IMR-90 (cell line): ENCODE results near the gene SLC26A3. TPM values are rescaled to one million over a fixed set of nuclear protein-coding genes. Genes with fewer than 3 reads are reported as not detected.

Experiments used
- ATAC-seq: fragments of 200-7000 bp; cut with Tn5 transposase; 2 replicates; pipeline ENCODE4 v1.9.1; 2020; ENCODE audit warnings: low read depth, mild to moderate bottlenecking, moderate library complexity
- BruUV-seq: library from RNA; stranded (reverse); fragments of 400-500 nt; replicated peaks from 2 replicates; lab custom pipeline; 2021; lab: Mats Ljungman, UMichigan
- CTCF ChIA-PET: fragments of 300-600 bp; formaldehyde crosslinking; extraction: SDS; loops from one replicate; lab custom pipeline; 2021; ENCODE audit warnings: antibody characterized with exemption; lab: Yijun Ruan, JAX
- POLR2A ChIA-PET: fragments of 300-600 bp; sonication (Branson Sonifier 250); formaldehyde crosslinking; loops from one replicate; lab custom pipeline; 2022; ENCODE audit warnings: antibody characterized with exemption; ENCODE audit not compliant: unreplicated experiment; lab: Charles Lee
- DNase-seq: peaks from one replicate; pipeline ENCODE4 v3.0.0; 2013
- H2AFZ ChIP-seq: replicated peaks from 2 replicates; pipeline ENCODE3; 2013; ENCODE audit warnings: low read length, mild to moderate bottlenecking; ENCODE audit not compliant: poor library complexity
- H2AK5ac ChIP-seq: 2 replicates; pipeline ENCODE4 v1.6.1; 2013; ENCODE audit warnings: low read depth, low read length, inconsistent platforms
- H2AK9ac ChIP-seq: replicated peaks from 2 replicates; pipeline ENCODE3; 2013; ENCODE audit warnings: mild to moderate bottlenecking, low read depth, low read length, moderate library complexity; ENCODE audit not compliant: poor library complexity
- H2BK120ac ChIP-seq: 2 replicates; pipeline ENCODE4 v1.6.1; 2013; ENCODE audit warnings: low read depth, low read length, inconsistent platforms
- H2BK15ac ChIP-seq: 3 replicates; pipeline ENCODE4 v1.6.1; 2013; ENCODE audit warnings: low read depth, low read length, inconsistent platforms
- H2BK20ac ChIP-seq: 2 replicates; pipeline ENCODE4 v1.6.1; 2013; ENCODE audit warnings: low read depth, mild to moderate bottlenecking, inconsistent platforms, low read length, moderate library complexity
- H2BK5ac ChIP-seq: 2 replicates; pipeline ENCODE4 v1.6.1; 2013; ENCODE audit warnings: mild to moderate bottlenecking, low read depth, low read length, inconsistent platforms; ENCODE audit not compliant: poor library complexity, severe bottlenecking
- H3K14ac ChIP-seq: replicated peaks from 2 replicates; pipeline ENCODE4 v1.6.1; 2013; ENCODE audit warnings: low read depth, low read length, inconsistent platforms
- H3K18ac ChIP-seq: 2 replicates; pipeline ENCODE4 v1.6.1; 2013; ENCODE audit warnings: low read depth, low read length, control low read depth
- H3K23ac ChIP-seq: 2 replicates; pipeline ENCODE4 v1.6.1; 2013; ENCODE audit warnings: low read depth, low read length, inconsistent platforms
- H3K27ac ChIP-seq: 2 replicates; pipeline ENCODE4 v1.5.1; 2013; ENCODE audit warnings: mild to moderate bottlenecking, control low read depth, low read length; ENCODE audit not compliant: insufficient read depth
- H3K27me3 ChIP-seq: 2 replicates; pipeline ENCODE4 v1.6.1; 2013; ENCODE audit warnings: low read length; ENCODE audit not compliant: control insufficient read depth, insufficient read depth
- H3K36me3 ChIP-seq: 2 replicates; pipeline ENCODE4 v1.6.1; 2013; ENCODE audit warnings: low read length, mixed read lengths; ENCODE audit not compliant: control insufficient read depth, insufficient read depth
- H3K4ac ChIP-seq: 2 replicates; pipeline ENCODE4 v1.6.1; 2013; ENCODE audit warnings: low read depth, low read length, inconsistent platforms
- H3K4me1 ChIP-seq: 2 replicates; pipeline ENCODE4 v1.6.1; 2013; ENCODE audit warnings: low read length, mixed read lengths; ENCODE audit not compliant: control insufficient read depth, insufficient read depth
- H3K4me2 ChIP-seq: 2 replicates; pipeline ENCODE4 v1.6.1; 2013; ENCODE audit warnings: low read depth, mild to moderate bottlenecking, control low read depth, low read length, moderate library complexity
- H3K4me3 ChIP-seq: 2 replicates; pipeline ENCODE4 v1.5.1; 2013; ENCODE audit warnings: low read depth, mild to moderate bottlenecking, control low read depth, low read length, moderate library complexity; ENCODE audit not compliant: insufficient read depth
- H3K56ac ChIP-seq: 2 replicates; pipeline ENCODE4 v1.6.1; 2013; ENCODE audit warnings: low read length, inconsistent platforms; ENCODE audit not compliant: insufficient read depth; ENCODE audit errors: extremely low read depth
- H3K79me1 ChIP-seq, 2 experiments: 2 replicates each; pipeline ENCODE4 v1.6.1; 2013; ENCODE audit warnings: low read length in 2 of 2, inconsistent platforms in 1 of 2, low read depth in 1 of 2
- H3K9ac ChIP-seq: 2 replicates; pipeline ENCODE4 v1.6.1; 2013; ENCODE audit warnings: low read depth, low read length, control low read depth
- H3K9me1 ChIP-seq: 2 replicates; pipeline ENCODE4 v1.6.1; 2013; ENCODE audit warnings: low read length, inconsistent platforms; ENCODE audit not compliant: insufficient read depth
- H3K9me3 ChIP-seq: 2 replicates; pipeline ENCODE4 v1.6.1; 2013; ENCODE audit warnings: low read length; ENCODE audit not compliant: control insufficient read depth, insufficient read depth
- H4K20me1 ChIP-seq: 2 replicates; pipeline ENCODE4 v1.6.1; 2013; ENCODE audit warnings: low read length, inconsistent platforms; ENCODE audit not compliant: insufficient read depth
- H4K5ac ChIP-seq: 2 replicates; pipeline ENCODE4 v1.6.1; 2013; ENCODE audit warnings: mild to moderate bottlenecking, low read depth, low read length, control low read depth
- H4K8ac ChIP-seq, 2 experiments: 2 replicates each; pipeline ENCODE4 v1.6.1; 2013; ENCODE audit warnings: low read depth in 2 of 2, low read length in 2 of 2, control low read depth in 1 of 2, inconsistent platforms in 1 of 2
- H4K91ac ChIP-seq: 2 replicates; pipeline ENCODE4 v1.6.1; 2013; ENCODE audit warnings: low read depth, low read length, inconsistent platforms; ENCODE audit not compliant: insufficient read depth
- MXI1 ChIP-seq: IDR thresholded peaks from 2 replicates; pipeline ENCODE4 v1.6.1; 2012; ENCODE audit warnings: low read depth, mild to moderate bottlenecking, low read length, moderate library complexity, borderline replicate concordance
- NFE2L2 ChIP-seq: fragments of 150-350 bp; IDR thresholded peaks from 2 replicates; pipeline ENCODE4 v1.6.1; 2016; ENCODE audit warnings: low read depth, mild to moderate bottlenecking, low read length
- WGBS, 2 experiments: methylation state at CpG; one replicate each; pipeline versions ENCODE4 v1.1.5 to v1.1.7; 2013; ENCODE audit warnings: missing lambda C conversion rate in 2 of 2; ENCODE audit not compliant: insufficient read length in 1 of 2; ENCODE audit errors: extremely low coverage in 2 of 2; 5-methylcytosine and 5-hydroxymethylcytosine counted together
- dilution Hi-C: fragments of 300-500 bp; cut with HindIII; formaldehyde crosslinking; loops from one replicate; pipeline ENCODE4 v1.14.3; 2018; ENCODE audit warnings: low sequenced_read_pairs; ENCODE audit not compliant: unreplicated experiment
- in situ Hi-C: fragments of 300-500 bp; cut with MboI; formaldehyde crosslinking; loops from 3 replicates; pipeline ENCODE4 v1.14.3; 2019; ENCODE audit warnings: low sequenced_read_pairs, inconsistent platforms, mixed read lengths
- intact Hi-C: fragments of 100-400 bp; cut with micrococcal nuclease; formaldehyde crosslinking; loops from 2 replicates; pipeline ENCODE4 v1.10.0; 2022
- polyA plus RNA-seq, 3 experiments: library from polyadenylated mRNA; depleted of rRNA; stranded (reverse); fragments of >200 nt; gene quantifications; 2 replicates each; pipeline ENCODE4 v1.2.3, GENCODE V29; 2012; ENCODE audit warnings: low replicate concordance in 1 of 3
- total RNA-seq: library from RNA; depleted of rRNA; stranded (reverse); fragments of >200 nt; gene quantifications from 2 replicates; pipeline ENCODE4 v1.2.3, GENCODE V29; 2012

The SLC26A3 gene
- total and polyA plus RNA-seq, 2 of the 4 experiments (the other 2 are of a cell fraction) = not detected

DNA sequence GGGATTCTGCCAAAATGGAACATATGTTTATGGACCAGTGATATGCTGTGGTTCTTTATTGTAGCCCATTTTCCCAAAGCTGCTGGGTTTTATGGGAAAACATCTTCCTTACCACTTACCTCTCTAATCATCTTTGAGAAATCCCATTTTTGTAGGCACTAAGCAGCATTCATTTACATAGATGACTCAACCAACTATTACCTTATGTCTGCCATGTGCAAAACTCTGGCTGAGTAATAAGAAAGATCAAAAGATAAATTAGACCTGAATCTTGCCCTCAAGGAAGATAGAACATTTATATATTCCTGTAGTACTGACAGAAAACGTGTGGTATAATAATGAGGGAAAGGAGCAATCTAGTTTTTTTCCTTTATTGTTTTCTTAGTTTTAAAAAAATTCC is 34.8 kb downstream of the SLC26A3 start:
- CTCF ChIA-PET = no interaction called here
- in situ Hi-C loops = no loop called here

More for the DNA sequence above, 34.8 kb downstream of the SLC26A3 start:
- Histone ChIP-seq H3K4me3 (no peak overlapping the region), H3K79me1 (no peaks in the 10 kb centered on the region), H3K4me2 (no peak overlapping the region), H3K9me3 (no peaks in the 10 kb centered on the region), H3K27me3 (peaks cover 3% of the 10 kb centered on the region; the same call in 1 of the 2 replicates), H3K23ac (no peak overlapping the region), H2AK9ac (no peak overlapping the region), H3K4ac (no peak overlapping the region), H3K27ac (no peak overlapping the region), H3K9ac (no peak overlapping the region), H2BK5ac (no peak overlapping the region), H4K8ac (no peak overlapping the region), H3K36me3 (no peaks in the 10 kb centered on the region), H3K9me1 (no peaks in the 10 kb centered on the region), H2BK120ac (no peak overlapping the region), H2AFZ (no peak overlapping the region), H2AK5ac (no peak overlapping the region), H3K4me1 (no peaks in the 10 kb centered on the region), H4K5ac (no peak overlapping the region), H3K56ac (no peak overlapping the region), H4K20me1 (no peaks in the 10 kb centered on the region), H3K14ac (no peak overlapping the region), H3K18ac (no peak overlapping the region), H2BK15ac (no peak overlapping the region), H4K91ac (no peak overlapping the region), H2BK20ac (no peak overlapping the region)
- ATAC-seq (no peak), DNase-seq (no peak)
- intact Hi-C loops = no loop called here
- no CpG with 5 or more reads among the region's 1 CpG for WGBS, 2 experiments
- POLR2A ChIA-PET = no interaction called here
- dilution Hi-C loops = no loop called here
- no TSS peak for BruUV-seq
- no peak for TF ChIP-seq NFE2L2
- no peak for TF ChIP-seq MXI1
